NCI-H2171 treated with DMSO at 0.1 percent for 48 hours (cell line): Measurements from ENCODE around the gene KCNG2.
A peak's percentile ranks its signal among the peaks of the same experiment; 100 is the strongest.

Source experiments
- DNase-seq: peaks from one replicate; lab custom pipeline; 2025; lab: John Stamatoyannopoulos, UW

The KCNG2 gene

GRCh38 chr18:79941473-79942119 is 143.9 kb downstream of the KCNG2 start:
- no peak for DNase-seq

DNA sequence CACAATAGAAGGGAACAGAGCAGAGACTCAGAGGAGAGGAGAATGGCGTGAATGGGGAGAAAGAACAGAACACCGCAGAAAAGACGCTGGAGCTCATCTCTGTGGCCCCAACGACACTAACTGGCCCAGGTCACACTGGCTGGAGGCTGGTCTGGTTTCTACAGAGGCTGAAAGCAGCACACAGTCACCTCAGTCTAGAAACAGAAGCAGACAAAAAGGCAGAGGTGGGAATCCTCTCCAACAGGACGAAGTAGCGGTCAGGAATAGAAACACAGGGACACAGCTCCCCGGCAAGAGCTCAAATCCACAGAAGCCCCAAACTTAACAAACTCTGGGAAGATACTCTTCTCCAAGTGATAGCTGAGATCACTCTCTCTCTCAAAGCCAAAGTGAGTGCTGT is 144.5 kb downstream of the KCNG2 start:
- DNase-seq = no peak

GRCh38 chr18:79942786-79943607 is 145.3 kb downstream of the KCNG2 start:
- no peak for DNase-seq

- no peak for DNase-seq
Observed at GRCh38 chr18:79943608-79944125, 145.9 kb downstream of the KCNG2 start.

GRCh38 chr18:79944126-79944731 is 146.5 kb downstream of the KCNG2 start:
- DNase-seq = peak; percentile 65

- no peak for DNase-seq
Observed at GRCh38 chr18:79944746-79945117, 147.0 kb downstream of the KCNG2 start.

DNA sequence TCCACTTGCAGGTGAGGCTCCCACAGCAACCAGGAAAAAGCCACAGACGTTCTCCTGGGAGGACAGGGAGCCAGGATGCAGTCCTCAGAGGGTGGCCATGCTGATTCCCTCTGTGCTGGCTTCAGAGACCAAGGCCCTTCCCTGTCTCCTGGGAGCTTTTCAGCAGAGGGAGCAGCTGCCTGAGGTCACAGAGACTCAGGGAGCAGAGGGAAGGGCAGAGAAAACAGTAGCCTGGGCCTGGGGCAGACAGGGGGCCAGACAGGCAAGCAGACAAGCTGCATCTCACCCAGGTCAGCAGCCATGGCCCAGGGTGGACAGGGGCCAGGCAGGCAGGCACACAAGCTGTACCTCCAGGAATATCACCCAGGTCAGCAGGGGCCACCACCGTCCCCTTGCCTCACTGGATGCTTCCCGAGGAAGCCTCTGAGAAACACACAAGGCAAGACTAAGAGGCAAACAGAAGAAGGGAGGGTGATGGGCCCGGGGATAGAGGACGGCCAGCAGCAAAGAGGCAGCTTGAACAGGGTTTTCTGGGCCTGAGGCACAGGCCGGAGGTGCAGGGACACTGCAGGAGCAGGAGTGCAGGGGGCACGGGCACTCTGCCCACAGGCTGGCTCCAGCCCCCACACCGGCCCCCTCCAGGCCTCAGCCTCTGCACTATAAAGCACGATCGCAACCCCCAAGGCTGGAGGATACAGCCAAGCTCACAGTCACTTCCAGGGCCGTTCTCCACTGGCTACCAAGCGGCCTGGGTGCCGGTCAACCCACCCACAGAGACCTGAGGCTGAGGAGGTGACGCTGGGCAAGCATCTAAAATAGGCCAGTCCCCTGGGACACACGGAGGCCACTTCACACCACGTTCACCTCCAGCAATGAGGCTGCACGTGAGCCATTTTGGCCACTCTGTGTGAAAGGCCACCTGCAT is 147.6 kb downstream of the KCNG2 start:
- peak; percentile 8 for DNase-seq

- no peak for DNase-seq
Observed at GRCh38 chr18:79947054-79947755, 149.5 kb downstream of the KCNG2 start.

GRCh38 chr18:79947881-79948610 is 150.3 kb downstream of the KCNG2 start:
- no peak for DNase-seq

DNA sequence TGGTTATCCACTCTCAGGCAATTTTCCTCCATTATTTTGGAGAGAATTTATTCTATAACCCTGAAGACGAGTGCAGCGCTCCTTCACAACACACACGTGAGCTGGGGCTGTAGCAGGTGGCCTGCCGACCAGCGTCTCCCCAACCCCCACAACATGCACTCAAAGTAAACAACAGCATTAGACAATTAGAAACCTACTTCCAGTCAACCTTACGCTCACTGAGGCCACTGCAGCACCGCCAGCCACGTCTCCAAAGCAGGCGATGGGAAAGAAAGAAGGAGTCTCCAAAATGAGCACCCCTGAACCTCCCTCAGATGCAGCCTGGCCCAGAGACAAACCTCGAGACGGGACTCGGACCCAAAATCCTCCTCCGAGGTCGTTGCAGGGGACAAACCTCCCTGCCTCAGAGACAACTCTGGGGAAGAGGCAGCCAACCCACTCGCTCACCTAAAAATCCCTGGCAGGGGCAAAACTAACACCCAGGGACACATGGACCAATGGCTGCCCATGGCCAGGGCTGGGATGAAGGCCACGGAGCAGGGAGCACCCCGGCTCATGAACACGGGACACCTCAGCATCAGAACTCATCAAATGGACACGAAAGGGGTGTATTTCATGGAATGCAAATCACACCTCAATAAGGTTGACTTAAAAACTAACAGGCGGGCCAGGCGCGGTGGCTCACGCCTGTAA is 151.1 kb downstream of the KCNG2 start:
- no peak for DNase-seq
